Keratinocyte (primary cell): ENCODE data around the gene PHRF1. TPM values are rescaled to one million over a fixed set of nuclear protein-coding genes. Genes with fewer than 3 reads are reported as not detected.

Experiments used
- DNase-seq: peaks from one replicate; pipeline ENCODE4 v3.0.0-alpha.2; 2011; ENCODE audit warnings: low read depth, missing footprints, low spot score
- FAIRE-seq: peaks from 2 replicates; lab custom pipeline; 2011; peaks lifted over from hg19 to GRCh38; lab: Jason Lieb, UNC
- H2AFZ ChIP-seq: 2 replicates; pipeline ENCODE4 v1.6.0; 2012; ENCODE audit warnings: low read length, control low read depth, inconsistent platforms; ENCODE audit not compliant: control insufficient read depth
- H3K27ac ChIP-seq: 2 replicates; pipeline ENCODE4 v1.5.1; 2011; ENCODE audit warnings: low read length; ENCODE audit not compliant: control insufficient read depth, insufficient read depth
- H3K27me3 ChIP-seq: 3 replicates; pipeline ENCODE4 v1.6.0; 2011; ENCODE audit warnings: low read length; ENCODE audit not compliant: control insufficient read depth, insufficient read depth; ENCODE audit errors: extremely low read depth
- H3K36me3 ChIP-seq, 2 experiments: 2 replicates in 1 of 2; 3 replicates in 1 of 2; pipeline ENCODE4 v1.5.1; 2011; ENCODE audit warnings: low read length in 2 of 2, mild to moderate bottlenecking in 1 of 2; ENCODE audit not compliant: control insufficient read depth in 2 of 2, insufficient read depth in 2 of 2; ENCODE audit errors: extremely low read depth in 1 of 2
- H3K4me1 ChIP-seq: 3 replicates; pipeline ENCODE4 v1.5.1; 2011; ENCODE audit warnings: low read length; ENCODE audit not compliant: control insufficient read depth, insufficient read depth; ENCODE audit errors: extremely low read depth
- H3K4me2 ChIP-seq: 3 replicates; pipeline ENCODE4 v1.6.0; 2011; ENCODE audit warnings: low read depth, low read length; ENCODE audit not compliant: control insufficient read depth, insufficient read depth; ENCODE audit errors: extremely low read depth
- H3K4me3 ChIP-seq, 3 experiments: fragments of 200-600 bp in 1 of 3; sonication (generic) in 1 of 3; 2 replicates in 2 of 3; 3 replicates in 1 of 3; pipeline ENCODE4 v1.5.1; 2011 to 2016; ENCODE audit warnings: low read length in 3 of 3, mild to moderate bottlenecking in 3 of 3, control low read depth in 2 of 3, inconsistent platforms in 1 of 3, low read depth in 1 of 3, mixed read lengths in 1 of 3, mixed run types in 1 of 3, moderate library complexity in 1 of 3; ENCODE audit not compliant: control insufficient read depth in 2 of 3, insufficient read depth in 2 of 3; ENCODE audit errors: extremely low read depth in 1 of 3
- H3K79me2 ChIP-seq: 2 replicates; pipeline ENCODE4 v1.6.0; 2012; ENCODE audit warnings: low read length; ENCODE audit not compliant: control insufficient read depth, insufficient read depth
- H3K9ac ChIP-seq: 3 replicates; pipeline ENCODE4 v1.6.0; 2011; ENCODE audit warnings: low read length; ENCODE audit not compliant: control insufficient read depth, insufficient read depth; ENCODE audit errors: extremely low read depth
- H3K9me1 ChIP-seq: 3 replicates; pipeline ENCODE4 v1.6.0; 2011; ENCODE audit warnings: low read length; ENCODE audit not compliant: control insufficient read depth, insufficient read depth; ENCODE audit errors: extremely low read depth
- H3K9me3 ChIP-seq: 2 replicates; pipeline ENCODE4 v1.5.1; 2012; ENCODE audit warnings: low read depth, low read length; ENCODE audit not compliant: control insufficient read depth
- H4K20me1 ChIP-seq: 3 replicates; pipeline ENCODE4 v1.6.0; 2011; ENCODE audit warnings: low read length; ENCODE audit not compliant: control insufficient read depth, insufficient read depth; ENCODE audit errors: extremely low read depth
- CTCF ChIP-seq, 3 experiments: IDR thresholded peaks in 1 of 3; conservative IDR thresholded peaks in 1 of 3; optimal IDR thresholded peaks in 1 of 3; 2 replicates in 2 of 3; 3 replicates in 1 of 3; pipeline versions ENCODE3 to v1.5.1; 2011; ENCODE audit warnings: low read length in 3 of 3, mild to moderate bottlenecking in 3 of 3, moderate library complexity in 2 of 3, control low read depth in 1 of 3, inconsistent platforms in 1 of 3; ENCODE audit not compliant: insufficient read depth in 2 of 3; ENCODE audit errors: extremely low read depth in 1 of 3
- EZH2 ChIP-seq: IDR thresholded peaks from one replicate; pipeline ENCODE4 v1.6.1; 2012; ENCODE audit warnings: inconsistent platforms, mild to moderate bottlenecking, low read length, moderate library complexity
- dilution Hi-C: fragments of 300-500 bp; cut with MboI; formaldehyde crosslinking; loops from one replicate; pipeline ENCODE4 v1.7.0; 2020; ENCODE audit warnings: low sequenced_read_pairs; ENCODE audit not compliant: extremely low pct_ligation_motif_present
- polyA plus RNA-seq, 5 experiments: library from polyadenylated mRNA; depleted of rRNA in 3 of 5; stranded (reverse) in 3 of 5; stranded (forward) in 1 of 5; unstranded in 1 of 5; fragments of >200 nt; gene quantifications; 1 replicate in 1 of 5; 2 replicates in 3 of 5; 3 replicates in 1 of 5; pipeline versions ENCODE4 v1.2.1 to v1.2.3, GENCODE V29; 2011 to 2012; ENCODE audit warnings: missing spikeins in 2 of 5, low read depth in 1 of 5, low replicate concordance in 1 of 5

PHRF1 gene
- polyA plus RNA-seq, 1 donor (not counting 4 experiments of a cell fraction or from before 2014, with no cell fraction given): 10.7 TPM

DNA sequence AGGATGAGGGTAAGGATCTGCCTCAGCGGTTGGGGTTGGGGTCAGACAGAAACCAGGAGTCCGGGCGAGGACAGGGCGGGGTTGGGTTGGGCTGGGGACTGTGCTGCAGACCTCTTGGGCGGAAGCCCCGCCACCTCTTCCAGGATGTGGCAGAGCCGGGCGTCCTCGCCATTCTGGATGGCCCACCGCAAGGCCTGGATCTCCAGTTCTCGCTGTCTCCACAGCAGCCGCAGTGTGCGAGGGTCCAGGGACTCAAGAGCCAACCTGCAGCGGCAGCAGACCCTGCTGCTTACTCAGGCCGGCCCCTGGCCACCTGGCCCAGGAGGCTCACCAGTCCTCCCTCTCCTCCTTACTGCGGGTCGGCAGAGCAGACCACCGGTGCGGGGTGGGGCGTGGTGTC, 17.8 kb upstream of the PHRF1 start:
- dilution Hi-C loops: no loop called here
- Histone ChIP-seq H3K27me3 (peaks cover 28% of the 10 kb centered on the region), H3K4me1 (peaks cover 15% of the 10 kb centered on the region), H3K9ac (no peak overlapping the region), H2AFZ (no peak overlapping the region), H3K4me3 (no peak overlapping the region), H3K9me1 (no peaks in the 10 kb centered on the region), H4K20me1 (no peaks in the 10 kb centered on the region), H3K9me3 (no peaks in the 10 kb centered on the region), H3K79me2 (peaks cover 16% of the 10 kb centered on the region), H3K36me3 (peaks cover 4 to 12% of the 10 kb centered on the region in 2 experiments), H3K27ac (no peak overlapping the region), H3K4me2 (no peak overlapping the region)
- no peak for FAIRE-seq
- TF ChIP-seq CTCF (optimal IDR thresholded peaks at IDR 0.05 in 1 of 3, IDR thresholded peaks at IDR 0.05 in 1 of 3, conservative IDR thresholded peaks at IDR 0.05 in 1 of 3; ENCODE audit: extremely low read depth in 1 of 3, insufficient read depth in 2 of 3, low read length in 3 of 3) (no peak), EZH2 (no peak)
- no peak for DNase-seq

DNA sequence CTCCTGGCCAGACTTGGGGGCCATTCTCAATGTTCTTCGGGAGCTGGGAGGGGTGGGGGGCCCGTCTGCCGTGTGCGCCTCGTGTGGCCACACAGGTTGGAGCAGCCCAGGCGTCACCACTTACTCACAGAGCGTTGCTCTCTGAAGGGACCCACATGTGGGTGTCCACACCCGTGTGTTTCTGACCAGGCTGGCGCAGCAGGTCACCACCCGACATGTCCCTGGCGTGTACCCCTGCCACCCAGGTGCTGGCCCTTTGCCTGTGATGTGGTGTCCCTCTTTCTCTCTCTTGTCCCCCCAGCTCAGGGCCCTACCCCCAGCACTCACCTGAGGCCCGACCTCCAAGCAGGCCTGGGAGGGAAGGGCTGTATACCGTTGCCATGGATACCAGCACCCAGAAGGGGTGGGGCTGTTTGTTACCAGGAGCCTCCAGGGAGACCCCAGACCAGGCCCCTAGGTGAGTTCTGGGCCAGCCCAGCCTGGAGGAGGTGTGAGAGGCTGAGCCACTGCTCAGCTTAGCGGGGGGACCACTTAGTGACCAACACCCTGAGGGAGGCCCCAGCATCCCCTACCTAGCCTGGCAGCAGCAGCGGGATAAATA, 17.1 kb upstream of the PHRF1 start:
- Histone ChIP-seq H3K9me3 (no peaks in the 10 kb centered on the region), H3K79me2 (peaks cover 16% of the 10 kb centered on the region), H3K4me1 (peaks cover 15% of the 10 kb centered on the region), H3K9me1 (no peaks in the 10 kb centered on the region), H3K27ac (no peak overlapping the region), H3K27me3 (peaks cover 24% of the 10 kb centered on the region), H3K4me3 (no peak overlapping the region), H4K20me1 (no peaks in the 10 kb centered on the region), H2AFZ (no peak overlapping the region), H3K4me2 (no peak overlapping the region), H3K36me3 (peaks cover 4 to 16% of the 10 kb centered on the region in 2 experiments), H3K9ac (no peak overlapping the region)
- TF ChIP-seq CTCF (optimal IDR thresholded peaks at IDR 0.05 in 1 of 3, IDR thresholded peaks at IDR 0.05 in 1 of 3, conservative IDR thresholded peaks at IDR 0.05 in 1 of 3; ENCODE audit: extremely low read depth in 1 of 3, insufficient read depth in 2 of 3, low read length in 3 of 3) (no peak), EZH2 (no peak)
- dilution Hi-C loops: no loop called here
- DNase-seq (no peak), FAIRE-seq (no peak)
